Keratinocyte (primary cell): Measurements from ENCODE around the gene HS3ST3A1.

ENCODE experiments used
- CTCF ChIP-seq, 3 experiments: IDR thresholded peaks in 1 of 3; conservative IDR thresholded peaks in 1 of 3; optimal IDR thresholded peaks in 1 of 3; 2 replicates in 2 of 3; 3 replicates in 1 of 3; pipeline versions ENCODE3 to v1.5.1; 2011; ENCODE audit warnings: low read length in 3 of 3, mild to moderate bottlenecking in 3 of 3, moderate library complexity in 2 of 3, control low read depth in 1 of 3, inconsistent platforms in 1 of 3; ENCODE audit not compliant: insufficient read depth in 2 of 3; ENCODE audit errors: extremely low read depth in 1 of 3
- EZH2 ChIP-seq: IDR thresholded peaks from one replicate; pipeline ENCODE4 v1.6.1; 2012; ENCODE audit warnings: inconsistent platforms, mild to moderate bottlenecking, low read length, moderate library complexity

GRCh38 chr17:13478326-13478830 is 123.4 kb downstream of the HS3ST3A1 start:
- no peak for TF ChIP-seq CTCF (optimal IDR thresholded peaks at IDR 0.05 in 1 of 3, IDR thresholded peaks at IDR 0.05 in 1 of 3, conservative IDR thresholded peaks at IDR 0.05 in 1 of 3; ENCODE audit: extremely low read depth in 1 of 3, insufficient read depth in 2 of 3, low read length in 3 of 3)
- TF ChIP-seq EZH2 = no peak
